Osteoblast (primary cell): ENCODE measurements around the gene PSME2. TPM values are rescaled to one million over a fixed set of nuclear protein-coding genes. Genes with fewer than 3 reads are reported as not detected.
A peak's percentile ranks its signal among the peaks of the same experiment; 100 is the strongest.

Experiments
- DNase-seq: peaks from one replicate; pipeline ENCODE4 v3.0.0; 2011; ENCODE audit warnings: low spot score, mixed read lengths; ENCODE audit not compliant: insufficient read length; ENCODE audit errors: missing footprints
- H2AFZ ChIP-seq: 2 replicates; pipeline ENCODE4 v1.6.0; 2011; ENCODE audit warnings: mild to moderate bottlenecking, low read length
- H3K27ac ChIP-seq: 2 replicates; pipeline ENCODE4 v1.5.1; 2011; ENCODE audit warnings: mild to moderate bottlenecking, low read depth, low read length, moderate library complexity
- H3K27me3 ChIP-seq: 2 replicates; pipeline ENCODE4 v1.6.0; 2012; ENCODE audit warnings: mild to moderate bottlenecking, control low read depth, inconsistent platforms, low read length, moderate library complexity; ENCODE audit not compliant: insufficient read depth
- H3K36me3 ChIP-seq: 2 replicates; pipeline ENCODE4 v1.5.1; 2011; ENCODE audit warnings: mild to moderate bottlenecking, low read length, control low read depth, moderate library complexity; ENCODE audit not compliant: insufficient read depth
- H3K4me1 ChIP-seq: 2 replicates; pipeline ENCODE4 v1.5.1; 2011; ENCODE audit warnings: mild to moderate bottlenecking, low read length, control low read depth, moderate library complexity; ENCODE audit not compliant: insufficient read depth
- H3K4me2 ChIP-seq: 2 replicates; pipeline ENCODE4 v1.6.0; 2011; ENCODE audit warnings: mild to moderate bottlenecking, low read length; ENCODE audit not compliant: insufficient read depth
- H3K4me3 ChIP-seq: fragments of 200-600 bp; sonication (generic); 3 replicates; pipeline ENCODE4 v1.5.1; 2012; ENCODE audit warnings: mild to moderate bottlenecking, low read length, inconsistent platforms; ENCODE audit not compliant: insufficient read depth
- H3K79me2 ChIP-seq: 2 replicates; pipeline ENCODE4 v1.6.0; 2012; ENCODE audit warnings: mild to moderate bottlenecking, low read length, control low read depth, inconsistent platforms; ENCODE audit not compliant: insufficient read depth
- H3K9me3 ChIP-seq: 2 replicates; pipeline ENCODE4 v1.5.1; 2011; ENCODE audit warnings: low read depth, low read length, control low read depth
- H4K20me1 ChIP-seq: 2 replicates; pipeline ENCODE4 v1.6.0; 2012; ENCODE audit warnings: mild to moderate bottlenecking, low read length, control low read depth; ENCODE audit not compliant: insufficient read depth
- total RNA-seq: library from RNA; depleted of rRNA; stranded (reverse); fragments of >200 nt; gene quantifications from 2 replicates; pipeline ENCODE4 v1.2.3, GENCODE V29; 2012
- TF ChIP-seq, protein P1 (sequence below): IDR thresholded peaks from 2 replicates; pipeline ENCODE4 v1.5.1; 2011; ENCODE audit warnings: mild to moderate bottlenecking, low read depth, low read length, moderate library complexity; ENCODE audit errors: extremely low read depth

The PSME2 gene
- total RNA-seq, 1 donor: 55.7 TPM

GRCh38 chr14:24194186-24194872 is 47.9 kb upstream of the PSME2 start:
- peak overlapping the region; percentile 97 for H3K4me2 ChIP-seq
- peak overlapping the region; percentile 96 for H3K4me3 ChIP-seq
- peaks cover 18% of the 10 kb centered on the region for H3K36me3 ChIP-seq
- peaks cover 59% of the 10 kb centered on the region for H3K79me2 ChIP-seq
- peaks cover 19% of the 10 kb centered on the region for H3K4me1 ChIP-seq
- H3K27ac ChIP-seq: peak overlapping the region; percentile 94
- TF ChIP-seq, protein P1, sequence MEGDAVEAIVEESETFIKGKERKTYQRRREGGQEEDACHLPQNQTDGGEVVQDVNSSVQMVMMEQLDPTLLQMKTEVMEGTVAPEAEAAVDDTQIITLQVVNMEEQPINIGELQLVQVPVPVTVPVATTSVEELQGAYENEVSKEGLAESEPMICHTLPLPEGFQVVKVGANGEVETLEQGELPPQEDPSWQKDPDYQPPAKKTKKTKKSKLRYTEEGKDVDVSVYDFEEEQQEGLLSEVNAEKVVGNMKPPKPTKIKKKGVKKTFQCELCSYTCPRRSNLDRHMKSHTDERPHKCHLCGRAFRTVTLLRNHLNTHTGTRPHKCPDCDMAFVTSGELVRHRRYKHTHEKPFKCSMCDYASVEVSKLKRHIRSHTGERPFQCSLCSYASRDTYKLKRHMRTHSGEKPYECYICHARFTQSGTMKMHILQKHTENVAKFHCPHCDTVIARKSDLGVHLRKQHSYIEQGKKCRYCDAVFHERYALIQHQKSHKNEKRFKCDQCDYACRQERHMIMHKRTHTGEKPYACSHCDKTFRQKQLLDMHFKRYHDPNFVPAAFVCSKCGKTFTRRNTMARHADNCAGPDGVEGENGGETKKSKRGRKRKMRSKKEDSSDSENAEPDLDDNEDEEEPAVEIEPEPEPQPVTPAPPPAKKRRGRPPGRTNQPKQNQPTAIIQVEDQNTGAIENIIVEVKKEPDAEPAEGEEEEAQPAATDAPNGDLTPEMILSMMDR: no peak
- peak; percentile 86 for DNase-seq
- no peak overlapping the region for H2AFZ ChIP-seq
- no peaks in the 10 kb centered on the region for H3K9me3 ChIP-seq
- no peaks in the 10 kb centered on the region for H3K27me3 ChIP-seq
- no peaks in the 10 kb centered on the region for H4K20me1 ChIP-seq

DNA sequence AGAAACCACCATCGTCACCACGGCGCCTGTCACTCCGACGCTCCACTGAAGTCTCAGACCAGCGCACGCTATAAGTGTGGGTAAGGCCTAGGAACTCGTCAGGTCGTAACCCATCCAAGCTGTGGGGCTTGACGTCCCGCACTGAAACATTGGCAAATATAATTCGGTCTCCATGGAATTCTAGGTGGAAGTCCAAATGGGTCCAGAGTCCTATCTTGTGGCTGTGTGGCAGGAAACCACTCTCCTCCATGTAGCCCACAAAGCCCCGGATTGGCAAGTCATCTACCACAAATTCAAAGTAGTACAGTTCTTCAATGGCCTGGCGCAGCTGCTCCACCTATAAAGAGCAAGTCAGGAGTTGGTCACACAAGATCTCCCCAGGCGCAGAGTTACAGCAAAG is 46.5 kb upstream of the PSME2 start:
- H3K4me3 ChIP-seq: no peak overlapping the region
- H2AFZ ChIP-seq: no peak overlapping the region
- no peak overlapping the region for H3K27ac ChIP-seq
- H4K20me1 ChIP-seq: no peaks in the 10 kb centered on the region
- no peak overlapping the region for H3K4me2 ChIP-seq
- H3K4me1 ChIP-seq: peaks cover 25% of the 10 kb centered on the region
- peak; percentile 68 for DNase-seq
- peaks cover 18% of the 10 kb centered on the region for H3K36me3 ChIP-seq
- H3K9me3 ChIP-seq: no peaks in the 10 kb centered on the region
- TF ChIP-seq, protein P1: no peak
- peaks cover 57% of the 10 kb centered on the region for H3K79me2 ChIP-seq
- H3K27me3 ChIP-seq: no peaks in the 10 kb centered on the region

DNA sequence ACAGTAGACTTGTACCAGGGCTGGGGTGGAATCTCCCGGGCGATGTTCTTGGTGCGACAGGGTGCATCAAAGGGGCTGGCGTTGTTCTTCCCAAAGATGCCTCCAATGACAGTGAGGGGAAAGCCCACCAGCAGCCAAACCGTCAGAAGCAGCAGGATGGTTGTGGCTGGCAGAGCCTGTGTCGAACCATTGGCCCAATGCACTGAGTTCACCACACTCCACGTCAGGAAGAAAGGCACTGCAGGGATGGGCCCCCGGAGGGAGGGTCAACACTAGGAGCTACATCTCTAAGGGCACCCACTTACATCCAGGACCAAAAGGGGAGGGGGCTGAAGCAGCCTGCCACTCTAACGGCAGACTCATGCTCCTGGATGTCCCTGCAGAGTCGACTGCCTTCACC is 44.0 kb upstream of the PSME2 start:
- no peak overlapping the region for H3K4me2 ChIP-seq
- TF ChIP-seq, protein P1: no peak
- H3K4me3 ChIP-seq: no peak overlapping the region
- H2AFZ ChIP-seq: no peak overlapping the region
- H3K79me2 ChIP-seq: peaks cover 56% of the 10 kb centered on the region
- peaks cover 4% of the 10 kb centered on the region for H4K20me1 ChIP-seq
- H3K4me1 ChIP-seq: peaks cover 19% of the 10 kb centered on the region
- peak; percentile 15 for DNase-seq
- no peak overlapping the region for H3K27ac ChIP-seq
- peaks cover 33% of the 10 kb centered on the region for H3K36me3 ChIP-seq
- H3K27me3 ChIP-seq: no peaks in the 10 kb centered on the region
- H3K9me3 ChIP-seq: no peaks in the 10 kb centered on the region

GRCh38 chr14:24189460-24189859 is 43.0 kb upstream of the PSME2 start:
- H3K27me3 ChIP-seq: no peaks in the 10 kb centered on the region
- H2AFZ ChIP-seq: peak overlapping the region; percentile 53
- H3K4me3 ChIP-seq: peak overlapping the region; percentile 90
- peak overlapping the region; percentile 74 for H3K27ac ChIP-seq
- H3K9me3 ChIP-seq: no peaks in the 10 kb centered on the region
- TF ChIP-seq, protein P1: no peak
- H3K79me2 ChIP-seq: peaks cover 48% of the 10 kb centered on the region
- H3K36me3 ChIP-seq: peaks cover 41% of the 10 kb centered on the region
- no peak for DNase-seq
- peaks cover 13% of the 10 kb centered on the region for H3K4me1 ChIP-seq
- H3K4me2 ChIP-seq: peak overlapping the region; percentile 86
- peaks cover 4% of the 10 kb centered on the region for H4K20me1 ChIP-seq
